Mesendoderm (in vitro differentiated cells): ENCODE results near the gene DBNDD1.
A peak's percentile ranks its signal among the peaks of the same experiment; 100 is the strongest.
"Not testable (repeated sequence)": the region's sequence is repeated elsewhere in the genome, so short reads cannot be mapped to it uniquely, and the experiment has no call there.

Experiments used
- DNase-seq: peaks from one replicate; pipeline ENCODE4 v3.0.0; 2013
- H2AK5ac ChIP-seq: 2 replicates; pipeline ENCODE4 v1.6.1; 2013; ENCODE audit warnings: low read length, inconsistent platforms
- H2BK120ac ChIP-seq: 2 replicates; pipeline ENCODE4 v1.6.1; 2013; ENCODE audit warnings: low read depth, mild to moderate bottlenecking, low read length, moderate library complexity, mixed read lengths
- H2BK15ac ChIP-seq: replicated peaks from 2 replicates; pipeline ENCODE4 v1.6.1; 2013; ENCODE audit warnings: low read depth, mild to moderate bottlenecking, moderate library complexity
- H2BK5ac ChIP-seq: 2 replicates; pipeline ENCODE4 v1.6.1; 2013; ENCODE audit warnings: low read length, inconsistent platforms
- H3K18ac ChIP-seq: 2 replicates; pipeline ENCODE4 v1.6.1; 2013; ENCODE audit warnings: mild to moderate bottlenecking, low read length, mixed read lengths
- H3K23ac ChIP-seq: one replicate; pipeline ENCODE4 v1.6.1; 2013; ENCODE audit warnings: low read length
- H3K27ac ChIP-seq: 2 replicates; pipeline ENCODE4 v1.5.1; 2013; ENCODE audit warnings: low read depth, mild to moderate bottlenecking, inconsistent platforms, low read length, moderate library complexity
- H3K27me3 ChIP-seq: 2 replicates; pipeline ENCODE4 v1.6.1; 2013; ENCODE audit warnings: low read length, control low read depth, mild to moderate bottlenecking, inconsistent platforms; ENCODE audit not compliant: insufficient read depth, poor library complexity
- H3K36me3 ChIP-seq: 2 replicates; pipeline ENCODE4 v1.6.1; 2013; ENCODE audit warnings: low read length, inconsistent platforms; ENCODE audit not compliant: control insufficient read depth, insufficient read depth
- H3K4ac ChIP-seq: one replicate; pipeline ENCODE4 v1.6.1; 2013; ENCODE audit warnings: low read depth, mild to moderate bottlenecking, low read length, moderate library complexity
- H3K4me1 ChIP-seq: 2 replicates; pipeline ENCODE4 v1.6.1; 2013; ENCODE audit warnings: low read depth, low read length, inconsistent platforms; ENCODE audit not compliant: control insufficient read depth
- H3K4me2 ChIP-seq: 2 replicates; pipeline ENCODE4 v1.6.1; 2013; ENCODE audit warnings: low read length
- H3K4me3 ChIP-seq: 2 replicates; pipeline ENCODE4 v1.5.1; 2013; ENCODE audit warnings: mild to moderate bottlenecking, low read length
- H3K56ac ChIP-seq: one replicate; pipeline ENCODE4 v1.6.1; 2013; ENCODE audit warnings: low read length
- H3K79me1 ChIP-seq: 2 replicates; pipeline ENCODE4 v1.6.1; 2013; ENCODE audit warnings: low read length, inconsistent platforms
- H3K79me2 ChIP-seq: 2 replicates; pipeline ENCODE4 v1.6.1; 2013; ENCODE audit warnings: mild to moderate bottlenecking, low read length; ENCODE audit not compliant: control insufficient read depth, insufficient read depth
- H3K9ac ChIP-seq: 2 replicates; pipeline ENCODE4 v1.6.1; 2013; ENCODE audit warnings: low read length, inconsistent platforms
- H4K5ac ChIP-seq: one replicate; pipeline ENCODE4 v1.6.1; 2013; ENCODE audit warnings: low read length
- H4K8ac ChIP-seq: one replicate; pipeline ENCODE4 v1.6.1; 2013; ENCODE audit warnings: low read depth, mild to moderate bottlenecking, control low read depth, low read length, moderate library complexity
- WGBS: extraction: QIAGEN DNeasy Blood & Tissue Kit; methylation state at CpG from one replicate; pipeline ENCODE4 v1.1.7; 2013; ENCODE audit warnings: low lambda C conversion rate, missing lambda C conversion rate; ENCODE audit not compliant: insufficient coverage; ENCODE audit errors: extremely low coverage; 5-methylcytosine and 5-hydroxymethylcytosine counted together

DBNDD1 gene

DNA sequence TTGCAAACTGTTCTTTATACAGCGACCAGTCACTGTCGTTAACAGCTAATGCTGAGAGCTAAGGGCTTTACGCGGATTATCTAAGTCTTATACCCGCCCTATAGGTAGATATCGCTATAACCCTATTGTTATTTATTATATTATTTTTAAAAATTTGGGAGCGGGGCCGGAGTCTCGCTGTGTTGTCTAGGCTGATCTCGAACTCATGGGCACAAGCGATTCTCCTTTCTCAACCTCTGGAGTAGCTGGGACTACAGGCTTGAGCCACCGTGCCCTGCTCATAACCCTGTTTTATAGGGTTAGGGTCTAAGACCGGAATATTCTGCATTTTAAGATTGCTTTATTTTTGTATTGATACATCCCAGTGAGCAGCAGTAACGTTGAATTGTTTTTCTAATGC lies 46.0 kb downstream of the DBNDD1 start:
- H3K23ac ChIP-seq, result no peak overlapping the region
- H2BK15ac ChIP-seq, result no peak overlapping the region
- H3K18ac ChIP-seq, result peak overlapping the region; percentile 42
- peak overlapping the region; percentile 32 for H3K4me2 ChIP-seq
- H3K4me1 ChIP-seq, result peaks cover 7% of the 10 kb centered on the region
- peaks cover 27% of the 10 kb centered on the region for H3K79me2 ChIP-seq
- peaks cover 2% of the 10 kb centered on the region for H3K36me3 ChIP-seq
- H3K9ac ChIP-seq, result peak overlapping the region; percentile 77
- WGBS, result no CpG with 5 or more reads among the region's 14 CpGs
- no peak for DNase-seq
- H3K27ac ChIP-seq, result no peak overlapping the region
- no peak overlapping the region for H4K8ac ChIP-seq
- peaks cover 28% of the 10 kb centered on the region for H3K79me1 ChIP-seq
- no peaks in the 10 kb centered on the region for H3K27me3 ChIP-seq
- peak overlapping the region; percentile 22 for H3K4ac ChIP-seq
- no peak overlapping the region for H2BK120ac ChIP-seq
- no peak overlapping the region for H2AK5ac ChIP-seq
- H2BK5ac ChIP-seq, result no peak overlapping the region
- peak overlapping the region; percentile 99 for H3K4me3 ChIP-seq
- no peak overlapping the region for H4K5ac ChIP-seq
- peak overlapping the region; percentile 100 for H3K56ac ChIP-seq

DNA sequence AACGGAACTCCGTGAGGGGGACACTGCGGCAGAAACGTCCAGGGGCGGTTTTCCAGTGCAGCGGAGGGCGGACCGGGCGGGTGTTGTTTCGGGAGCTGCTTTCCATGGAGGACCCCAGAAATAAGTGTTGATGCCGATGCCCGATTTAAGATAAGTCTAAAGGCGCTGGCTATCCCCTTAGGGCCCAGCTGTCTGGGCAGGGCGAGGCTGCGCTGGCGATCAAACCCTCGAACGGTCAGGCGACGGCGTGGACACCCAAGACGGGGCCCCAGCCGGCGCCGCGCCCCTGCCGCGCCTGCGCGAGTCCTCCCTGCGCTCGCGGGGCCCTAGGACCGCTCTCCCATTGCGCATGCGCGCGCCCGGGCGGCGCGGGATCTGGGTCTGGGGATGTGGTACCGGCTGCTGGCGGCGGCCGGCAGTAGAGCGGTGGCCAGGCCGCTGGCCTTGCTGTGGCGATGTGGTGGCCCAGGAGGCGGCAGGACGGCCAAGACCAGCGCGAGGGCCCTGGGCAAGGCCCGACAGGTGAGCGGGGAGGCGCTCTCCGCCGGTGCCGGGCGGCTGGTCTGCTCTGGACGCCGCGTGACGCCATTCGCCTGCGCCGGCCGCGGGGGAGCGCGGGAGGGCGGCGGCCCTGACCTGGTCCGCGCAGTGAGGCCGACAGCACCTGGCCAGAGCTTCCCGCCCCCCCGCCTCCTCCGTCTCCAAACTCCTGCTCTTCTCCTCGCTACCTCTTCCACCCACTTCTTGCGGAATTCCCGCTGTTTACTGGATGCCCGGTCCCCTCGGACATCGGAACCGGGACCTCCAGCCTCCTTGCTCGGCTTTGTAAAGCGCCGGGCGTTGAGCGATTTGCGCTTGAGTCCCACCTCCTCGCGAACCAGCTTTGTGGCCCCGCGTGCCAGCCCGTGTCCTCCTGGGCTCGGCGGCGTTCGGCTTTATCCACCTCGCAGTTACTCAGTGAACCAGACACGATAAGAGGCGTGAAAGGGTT lies 46.7 kb downstream of the DBNDD1 start:
- peak; percentile 94 for DNase-seq
- peaks cover 7% of the 10 kb centered on the region for H3K4me1 ChIP-seq
- peaks cover 2% of the 10 kb centered on the region for H3K36me3 ChIP-seq
- peak overlapping the region; percentile 94 for H3K27ac ChIP-seq
- no peak overlapping the region for H4K5ac ChIP-seq
- peak overlapping the region; percentile 35 for H3K4me2 ChIP-seq
- H3K79me2 ChIP-seq, result peaks cover 27% of the 10 kb centered on the region
- peak overlapping the region; percentile 94 for H3K18ac ChIP-seq
- H2BK15ac ChIP-seq, result no peak overlapping the region
- H3K23ac ChIP-seq, result peak overlapping the region; percentile 87
- peak overlapping the region; percentile 99 for H3K4me3 ChIP-seq
- peaks cover 26% of the 10 kb centered on the region for H3K79me1 ChIP-seq
- peak overlapping the region; percentile 93 for H2BK5ac ChIP-seq
- no peaks in the 10 kb centered on the region for H3K27me3 ChIP-seq
- no peak overlapping the region for H2BK120ac ChIP-seq
- WGBS, result no CpG with 5 or more reads among the region's 104 CpGs
- peak overlapping the region; percentile 77 for H3K9ac ChIP-seq
- H3K56ac ChIP-seq, result peak overlapping the region; percentile 100
- H2AK5ac ChIP-seq, result no peak overlapping the region
- H4K8ac ChIP-seq, result peak overlapping the region; percentile 94
- H3K4ac ChIP-seq, result peak overlapping the region; percentile 76

DNA sequence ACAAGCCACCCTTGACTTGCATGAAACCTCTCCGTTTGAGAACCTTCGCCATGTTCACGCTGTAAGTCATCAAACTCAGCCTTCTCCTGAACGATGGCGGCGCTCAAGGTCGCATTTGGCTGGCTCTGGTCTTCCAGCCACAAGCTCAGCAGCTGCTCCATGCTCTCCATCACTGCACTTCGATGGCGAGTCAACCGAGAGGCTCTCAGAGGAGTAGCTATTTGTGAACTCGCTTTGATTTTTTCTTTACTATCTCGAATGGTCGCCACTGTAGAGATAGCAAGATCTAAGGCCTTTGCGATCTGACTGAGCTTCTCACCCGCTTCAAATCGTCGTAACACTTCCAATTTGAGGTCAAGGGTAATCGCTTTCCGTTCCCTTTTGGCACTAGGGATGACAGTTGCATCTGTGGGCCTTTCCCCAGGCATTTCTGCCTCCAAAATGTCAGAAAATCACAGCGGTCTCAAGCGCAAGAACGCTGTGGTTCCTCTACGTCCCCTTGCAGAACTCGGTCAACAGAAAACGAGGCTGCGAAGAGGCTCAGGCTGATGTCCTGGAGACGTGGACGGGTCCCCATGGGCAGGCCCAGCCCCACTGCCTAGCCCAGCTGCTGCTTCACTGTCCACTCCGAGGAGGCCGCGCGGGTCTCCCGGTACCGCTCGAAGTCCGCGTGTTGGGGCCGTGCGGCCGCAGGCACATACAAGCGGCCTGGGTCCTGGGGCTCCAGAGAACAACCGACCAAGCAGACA lies 47.6 kb downstream of the DBNDD1 start:
- Histone ChIP-seq H4K8ac (no peak overlapping the region), H3K4me3 (peak overlapping the region; percentile 15), H3K79me1 (peaks cover 26% of the 10 kb centered on the region), H3K4me1 (peaks cover 7% of the 10 kb centered on the region), H3K56ac (peak overlapping the region; percentile 61), H2AK5ac (peak overlapping the region; percentile 15), H3K18ac (no peak overlapping the region), H3K27me3 (no peaks in the 10 kb centered on the region), H3K79me2 (peaks cover 25% of the 10 kb centered on the region), H3K4me2 (peak overlapping the region; percentile 35), H2BK120ac (no peak overlapping the region), H3K9ac (peak overlapping the region; percentile 53), H3K4ac (peak overlapping the region; percentile 6), H2BK5ac (no peak overlapping the region), H3K27ac (no peak overlapping the region), H3K23ac (no peak overlapping the region), H4K5ac (no peak overlapping the region), H2BK15ac (no peak overlapping the region), H3K36me3 (peaks cover 2% of the 10 kb centered on the region)
- DNase-seq, result no peak
- WGBS, result no CpG with 5 or more reads among the region's 42 CpGs

DNA sequence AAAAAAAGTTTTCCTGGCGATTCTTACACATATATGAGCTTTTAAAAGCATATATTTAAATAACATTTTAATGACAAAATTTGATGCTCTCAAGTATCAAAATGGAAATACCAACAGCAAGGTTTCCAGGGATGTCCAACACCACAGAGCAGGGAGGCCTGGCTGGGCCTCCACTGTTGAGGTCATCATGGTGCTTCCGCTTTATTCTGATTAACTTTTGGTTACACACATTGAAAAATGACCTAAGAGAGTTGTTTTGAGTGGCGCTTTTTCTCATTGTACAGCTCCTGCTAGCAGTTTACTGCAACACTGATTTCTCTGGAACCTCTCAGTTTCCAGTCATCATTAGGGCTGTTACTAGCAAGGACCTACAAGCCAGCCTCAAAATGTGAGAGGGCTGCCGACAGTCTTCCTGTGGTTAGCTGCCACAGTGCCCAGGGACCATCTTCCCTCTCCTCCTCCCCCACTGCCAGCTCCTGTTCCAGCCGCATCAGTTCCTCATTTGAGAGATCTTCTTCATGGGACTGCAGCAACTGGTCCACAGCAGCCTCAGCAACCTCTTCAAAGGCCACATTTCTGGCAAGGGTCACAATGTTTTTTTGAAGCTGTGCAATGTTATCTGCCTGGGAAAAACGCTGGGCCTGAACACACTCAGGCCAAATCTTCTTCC lies 49.4 kb downstream of the DBNDD1 start:
- Histone ChIP-seq H3K4me2 (no peak overlapping the region), H3K27ac (no peak overlapping the region), H2AK5ac (no peak overlapping the region), H2BK15ac (no peak overlapping the region), H4K8ac (no peak overlapping the region), H3K4me3 (no peak overlapping the region), H3K4me1 (peaks cover 7% of the 10 kb centered on the region), H3K36me3 (no peaks in the 10 kb centered on the region), H3K18ac (no peak overlapping the region), H3K4ac (no peak overlapping the region), H2BK5ac (no peak overlapping the region), H3K27me3 (no peaks in the 10 kb centered on the region), H3K79me1 (peaks cover 20% of the 10 kb centered on the region), H3K9ac (no peak overlapping the region), H2BK120ac (no peak overlapping the region), H3K79me2 (peaks cover 18% of the 10 kb centered on the region), H4K5ac (no peak overlapping the region), H3K23ac (no peak overlapping the region), H3K56ac (no peak overlapping the region)
- no peak for DNase-seq
- no CpG with 5 or more reads among the region's 6 CpGs for WGBS

DNA sequence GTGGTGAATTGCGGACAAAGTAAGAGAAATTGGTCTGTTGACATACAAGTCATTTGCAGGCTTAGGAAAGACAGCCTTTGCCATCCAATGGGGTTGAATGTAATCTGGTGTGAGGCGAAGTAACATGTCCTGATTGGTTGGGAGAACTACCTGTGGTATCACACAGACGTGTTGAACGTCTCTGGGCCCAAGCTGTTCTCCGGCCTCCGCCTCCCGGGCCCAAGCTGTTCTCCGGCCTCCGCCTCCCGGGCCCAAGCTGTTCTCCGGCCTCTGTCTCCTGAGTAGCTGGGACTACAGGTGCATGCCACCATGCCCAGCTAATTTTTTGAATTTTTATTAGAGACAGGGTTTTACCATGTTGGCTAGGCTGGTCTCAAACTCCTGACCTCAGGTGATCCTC lies 51.2 kb downstream of the DBNDD1 start:
- WGBS, result no CpG with 5 or more reads among the region's 11 CpGs
- DNase-seq, H3K27ac ChIP-seq, H3K23ac ChIP-seq, H3K56ac ChIP-seq, H3K36me3 ChIP-seq, H4K5ac ChIP-seq, H3K18ac ChIP-seq, H3K4me2 ChIP-seq, H3K4me1 ChIP-seq, H3K4me3 ChIP-seq, H3K4ac ChIP-seq, H2AK5ac ChIP-seq, H4K8ac ChIP-seq, H3K79me2 ChIP-seq, H2BK120ac ChIP-seq, H3K27me3 ChIP-seq, H3K9ac ChIP-seq, H2BK15ac ChIP-seq, H2BK5ac ChIP-seq: not testable (repeated sequence)
- H3K79me1 ChIP-seq, result peaks cover 14% of the 10 kb centered on the region
